G401 (cell line): ENCODE data around the gene REC114. TPM values are rescaled to one million over a fixed set of nuclear protein-coding genes. Genes with fewer than 3 reads are reported as not detected.
A peak's percentile ranks its signal among the peaks of the same experiment; 100 is the strongest.

Source experiments
- DNase-seq: peaks from one replicate; pipeline ENCODE4 v3.0.0-alpha.2; 2015; ENCODE audit warnings: low spot score
- in situ Hi-C: cut with HindIII; loops from 2 replicates; pipeline ENCODE4 v1.10.0; 2016; ENCODE audit warnings: low sequenced_read_pairs, mixed read lengths
- total RNA-seq: library from RNA; depleted of rRNA; stranded (reverse); fragments of >200 nt; shearing (Covaris generic); gene quantifications from 2 replicates; pipeline ENCODE4 v1.2.3, GENCODE V29; 2014; rRNA removed

Gene REC114
- total RNA-seq, 1 experiment from 2014 or later: not detected

DNA sequence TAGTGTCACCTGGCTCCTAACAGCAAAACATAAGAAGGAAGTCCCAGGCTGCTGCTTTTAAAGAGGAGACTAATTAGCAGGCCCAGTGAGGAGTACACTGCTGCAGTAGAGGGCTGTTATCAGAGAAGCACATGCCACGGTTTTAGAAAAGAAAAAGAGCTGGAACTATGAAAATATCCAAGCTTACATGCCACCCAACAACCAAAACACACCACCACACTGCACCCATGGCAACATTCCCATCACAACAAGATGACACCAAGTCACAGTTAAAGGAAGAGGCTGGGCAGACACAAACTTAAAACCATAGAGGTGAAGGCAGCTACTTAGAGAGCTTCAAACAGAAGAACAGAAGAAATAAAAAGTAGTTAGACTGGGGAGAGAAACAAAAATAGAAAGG is 153.2 kb downstream of the REC114 start:
- in situ Hi-C loops: no loop called here
- no peak for DNase-seq

DNA sequence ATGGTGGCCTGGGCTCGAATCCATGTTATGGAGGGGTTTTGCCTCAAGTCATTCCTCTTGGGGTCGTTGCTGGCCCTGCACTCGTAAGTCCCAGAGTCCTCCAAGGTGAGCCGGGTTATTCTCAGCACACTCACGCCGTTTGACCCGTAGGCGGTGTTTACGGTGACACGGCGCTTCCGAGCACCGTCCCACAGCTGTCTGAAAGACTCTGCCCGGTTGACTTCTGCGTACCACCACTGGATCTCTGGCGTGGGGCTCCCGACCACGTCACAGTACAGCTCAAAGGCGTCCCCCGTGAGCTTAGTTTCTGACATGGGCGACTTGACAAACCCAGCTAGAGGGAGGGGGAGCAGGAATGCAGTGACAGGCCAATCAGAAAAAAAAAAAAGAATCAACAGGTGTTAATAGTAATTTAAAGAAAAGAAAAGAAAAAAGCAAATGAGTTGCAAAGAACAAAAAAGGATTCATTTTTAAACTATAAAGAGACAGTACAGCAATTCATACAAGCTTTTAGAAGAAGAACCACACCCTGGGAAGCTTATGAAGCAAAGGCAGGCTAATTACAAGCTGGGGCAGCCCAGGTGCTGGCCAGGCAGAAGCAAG is 154.2 kb downstream of the REC114 start:
- in situ Hi-C loops: no loop called here
- no peak for DNase-seq

DNA sequence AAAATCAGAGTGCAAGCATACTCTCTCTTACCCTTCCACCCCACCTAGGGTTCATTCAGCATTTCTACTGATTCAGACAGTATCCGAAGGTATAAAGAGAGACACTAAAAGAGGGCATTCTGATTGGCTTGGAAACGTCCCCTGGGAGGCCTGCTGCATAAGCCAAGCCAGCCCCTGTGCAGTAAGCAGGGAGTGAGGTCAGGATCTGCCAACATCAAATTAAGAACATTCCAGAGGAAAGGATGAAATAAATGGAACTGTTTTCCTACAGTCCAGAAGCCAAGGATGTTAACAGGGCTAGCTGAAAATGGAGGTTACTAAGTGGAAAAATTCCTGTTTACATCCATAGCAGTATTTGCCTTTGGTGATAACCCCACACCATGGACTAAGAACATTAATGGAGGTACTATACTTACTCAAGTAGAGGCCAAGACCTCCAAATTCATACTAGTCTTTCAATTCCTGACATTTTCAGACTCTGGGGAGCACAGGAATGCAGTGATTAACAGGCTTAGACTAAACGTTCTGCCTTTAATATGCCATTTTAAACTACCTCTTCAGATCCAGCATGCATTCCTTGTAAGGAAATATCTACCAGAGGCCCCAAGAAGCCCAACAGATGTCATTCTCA is 155.7 kb downstream of the REC114 start:
- in situ Hi-C loops: no loop called here
- DNase-seq: no peak

GRCh38 chr15:73599934-73600333 is 157.0 kb downstream of the REC114 start:
- in situ Hi-C loops: no loop called here
- no peak for DNase-seq

GRCh38 chr15:73600413-73601335 is 157.7 kb downstream of the REC114 start:
- no peak for DNase-seq
- in situ Hi-C loops: no loop called here

DNA sequence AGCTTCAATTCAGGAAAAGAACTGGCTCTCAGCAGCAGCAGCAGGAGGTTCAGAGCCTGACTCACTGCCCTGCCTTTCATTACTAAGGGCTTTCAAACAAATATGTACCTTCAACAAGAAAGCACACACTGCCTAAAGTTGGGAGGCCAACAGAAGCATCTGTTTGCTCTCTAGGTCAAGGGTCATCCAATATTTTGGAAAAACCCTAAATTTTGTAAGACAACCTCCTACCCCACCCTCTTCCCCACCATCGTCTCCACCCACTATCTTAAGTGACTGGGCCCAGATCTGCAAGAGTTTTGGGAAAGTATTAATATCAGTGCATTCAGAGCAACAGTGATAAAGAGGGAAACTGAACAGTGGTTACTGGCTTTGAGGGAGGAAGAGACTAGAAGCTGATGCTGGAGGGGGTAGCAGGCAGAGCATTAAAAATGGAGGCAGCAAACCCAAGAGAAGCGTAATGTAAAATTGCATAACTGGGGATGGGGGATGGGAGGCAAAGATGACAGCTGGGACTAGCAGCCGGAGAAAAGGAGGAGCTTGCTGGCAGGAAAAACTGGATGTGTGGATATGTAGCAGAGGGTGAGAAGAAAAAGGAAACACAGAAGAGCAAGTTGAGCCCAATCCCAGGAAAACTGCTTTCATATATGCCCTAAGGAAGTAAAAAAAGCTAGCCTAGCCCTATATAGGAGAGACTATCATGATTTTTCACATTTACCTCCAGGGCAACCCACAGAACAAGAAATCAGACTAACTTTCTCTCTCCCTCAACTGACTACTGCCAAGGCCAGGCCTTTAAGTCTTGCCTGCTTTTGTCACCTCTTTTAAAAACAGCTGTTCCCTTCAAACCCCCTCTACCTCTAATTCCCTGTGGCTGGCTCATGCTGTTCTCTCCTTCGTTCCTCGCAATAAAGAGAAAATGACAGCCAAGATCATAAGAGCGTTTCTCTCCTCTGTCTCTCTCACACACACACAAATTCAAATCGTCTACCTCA is 158.8 kb downstream of the REC114 start:
- in situ Hi-C loops: no loop called here
- DNase-seq: peak; percentile 86

DNA sequence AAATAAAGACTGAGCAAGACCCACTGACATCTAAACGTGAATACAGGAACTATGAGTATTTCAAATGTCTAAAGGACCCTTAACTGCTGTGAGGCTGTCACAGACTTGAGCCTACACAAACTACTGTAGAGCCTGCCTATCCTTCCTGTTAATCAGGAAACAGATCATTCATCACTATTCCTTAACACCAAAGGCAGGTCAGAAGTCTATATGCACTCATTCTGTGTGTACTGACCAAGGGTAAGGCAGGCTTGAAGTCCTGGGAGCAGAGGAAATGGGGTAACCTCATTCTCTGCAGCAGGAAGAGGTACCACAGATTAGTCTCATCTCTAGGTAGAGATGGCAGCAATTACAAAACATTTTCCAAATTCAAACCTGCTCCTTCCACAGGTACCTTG is 159.5 kb downstream of the REC114 start:
- in situ Hi-C loops: no loop called here
- no peak for DNase-seq

GRCh38 chr15:73602992-73603391 is 160.0 kb downstream of the REC114 start:
- in situ Hi-C loops: no loop called here
- DNase-seq: no peak

DNA sequence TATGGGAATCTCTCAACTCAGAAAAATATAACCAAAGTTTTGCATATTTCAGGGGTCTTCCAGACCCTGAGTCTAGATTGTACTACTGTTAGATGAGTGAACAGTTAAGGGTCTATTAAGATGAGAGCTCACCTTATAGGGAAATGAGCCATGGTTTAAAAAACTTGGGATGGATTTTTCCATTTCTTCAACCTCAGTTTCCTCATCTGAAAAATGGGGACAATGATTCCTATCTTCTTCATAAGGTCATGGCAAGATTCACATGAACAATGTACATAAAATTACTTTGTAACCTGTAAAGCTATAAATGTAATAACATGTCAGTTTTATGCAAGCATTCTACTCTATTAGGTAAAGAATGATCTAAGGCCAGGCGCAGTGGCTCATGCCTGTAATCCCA is 161.5 kb downstream of the REC114 start:
- DNase-seq: no peak
- in situ Hi-C loops: no loop called here

DNA sequence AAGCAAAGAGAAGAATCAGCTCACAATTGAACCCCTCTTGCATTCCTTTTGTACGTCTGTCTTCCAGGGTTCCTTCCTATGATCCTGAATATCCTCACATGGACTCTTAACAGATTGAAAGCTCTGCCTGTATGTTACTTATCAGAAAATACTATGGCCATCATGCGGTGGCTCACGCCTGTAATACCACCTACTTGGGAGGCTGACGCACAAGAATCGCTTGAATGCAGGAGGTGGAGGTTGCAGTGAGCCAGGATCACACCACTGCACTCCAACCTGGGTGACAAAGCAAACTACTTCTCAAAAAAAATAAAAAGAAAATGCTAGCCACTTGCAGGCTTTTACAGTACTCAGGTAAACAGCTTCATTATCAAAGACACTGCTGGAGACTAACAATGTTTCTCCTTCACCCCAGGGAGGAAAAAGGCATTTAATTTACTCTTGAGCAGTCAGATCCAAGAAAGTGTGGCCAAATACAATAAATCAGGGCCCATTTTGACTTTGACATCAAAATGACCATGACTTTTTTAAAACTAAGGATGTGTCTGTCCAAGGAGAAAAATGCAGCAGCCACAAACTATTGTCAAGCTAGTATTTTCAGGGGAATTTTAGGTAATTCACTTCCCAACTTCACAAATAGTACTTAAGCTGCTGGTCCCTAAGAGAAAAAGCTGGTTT is 162.9 kb downstream of the REC114 start:
- in situ Hi-C loops: no loop called here
- DNase-seq: no peak

DNA sequence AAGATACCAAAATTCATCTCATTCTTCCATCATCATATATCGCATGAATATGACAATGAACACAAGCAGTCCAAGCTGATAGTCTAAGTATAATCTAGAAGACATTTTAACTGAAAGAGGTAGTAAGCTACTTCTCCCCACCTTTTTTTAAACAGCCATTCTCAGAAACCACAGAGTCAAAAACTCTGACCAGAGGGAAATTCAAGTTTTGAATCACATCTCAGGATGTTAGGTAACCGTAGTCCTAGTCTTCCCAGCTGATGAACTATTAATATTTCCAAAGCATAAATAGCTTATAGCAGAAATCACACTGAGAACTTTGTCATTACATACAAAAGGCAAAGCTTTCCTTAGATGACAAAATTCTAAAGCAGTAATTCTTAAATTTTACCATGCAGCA is 164.4 kb downstream of the REC114 start:
- DNase-seq: no peak
- in situ Hi-C loops: no loop called here

DNA sequence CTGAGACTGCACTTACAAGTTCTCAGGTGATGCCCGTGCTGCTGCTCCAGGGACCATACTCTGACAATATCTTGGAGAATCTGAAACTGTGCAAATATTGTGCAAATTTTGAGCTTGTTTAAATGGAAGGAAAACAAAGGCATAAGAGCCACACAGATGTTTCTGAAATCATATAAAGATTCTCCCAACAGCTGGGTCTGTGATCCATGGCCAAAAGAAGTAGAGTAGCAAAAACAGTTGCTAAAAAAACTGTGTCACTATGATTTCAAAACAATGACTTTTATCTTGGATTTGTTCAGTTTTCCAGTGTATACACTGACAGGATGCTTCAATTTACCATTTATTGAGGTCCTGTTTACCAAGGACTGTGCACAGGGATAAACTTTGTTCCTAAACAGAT is 164.9 kb downstream of the REC114 start:
- DNase-seq: no peak
- in situ Hi-C loops: no loop called here

DNA sequence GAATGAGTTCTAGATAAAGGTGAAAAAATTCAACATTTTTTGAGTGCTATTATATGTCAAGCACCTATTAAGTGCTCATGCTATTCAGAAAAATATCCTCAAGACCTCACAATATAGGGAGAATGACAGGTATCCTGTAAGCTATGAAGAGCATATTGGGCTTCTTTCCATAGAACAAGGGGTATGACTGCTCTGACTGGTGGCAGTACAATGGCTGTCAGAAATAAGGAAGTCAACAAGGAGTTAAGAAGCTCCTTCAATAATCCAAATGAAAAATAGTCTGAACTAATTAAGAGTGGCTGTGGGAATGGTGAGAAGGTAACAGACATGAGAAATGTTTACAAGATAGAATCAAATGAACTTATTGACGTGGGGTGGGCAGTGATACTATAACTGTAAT is 165.5 kb downstream of the REC114 start:
- in situ Hi-C loops: no loop called here
- DNase-seq: no peak

GRCh38 chr15:73608941-73609340 is 166.0 kb downstream of the REC114 start:
- DNase-seq: no peak
- in situ Hi-C loops: no loop called here

Other genes with a start within 250 kb of the REC114 start
- gene HCN4, start 74.2 kb upstream of the REC114 start, total RNA-seq: not detected in 2 replicates
- 74.7 and 82.0 TPM in 2 replicates for gene NPTN, start 190.2 kb downstream of the REC114 start, total RNA-seq
- 85.5 and 108 TPM in 2 replicates for gene CD276, start 241.2 kb downstream of the REC114 start, total RNA-seq